Measurements from ENCODE around the gene NUCB2. TPM values are rescaled to one million over a fixed set of nuclear protein-coding genes. Genes with fewer than 3 reads are reported as not detected.

Gene NUCB2
- total and polyA plus RNA-seq, 2 of the 8 experiments (the other 6 are each of a cell fraction or from before 2014, with no cell fraction given) = 9.0 to 34.2 TPM

DNA sequence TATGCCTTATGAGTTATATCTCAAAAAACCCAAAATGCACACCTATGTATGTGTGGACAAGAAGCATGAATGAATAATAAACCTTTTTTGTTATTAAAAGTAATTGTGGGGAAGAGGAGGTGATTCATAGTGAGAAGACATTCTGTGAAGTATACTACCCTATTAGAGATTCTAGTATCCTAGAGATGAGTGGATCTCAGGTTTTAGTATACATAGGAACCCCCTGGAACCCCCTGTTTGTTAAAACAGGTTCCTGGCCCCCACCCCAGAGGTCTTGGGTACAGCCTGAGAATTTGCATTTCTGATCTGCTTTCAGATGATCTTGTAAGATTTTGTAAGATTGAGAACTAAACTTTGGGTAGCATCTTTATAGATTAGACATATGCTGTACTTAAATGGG, 17.5 kb downstream of the NUCB2 start:
- CTCF ChIA-PET (ENCODE audit: partially characterized antibody) = no interaction called here
- TF ChIP-seq CBX5 (IDR thresholded peaks at IDR 0.05; ENCODE audit: low read depth, low read length) (no peak), BRCA1 (IDR thresholded peaks at IDR 0.05; ENCODE audit: low read depth, low read length) (no peak), CHD2 (IDR thresholded peaks at IDR 0.05; ENCODE audit: low read length) (no peak), RFX5 (IDR thresholded peaks at IDR 0.05; ENCODE audit: borderline replicate concordance, low read depth, low read length) (no peak), MAX (IDR thresholded peaks at IDR 0.05) (no peak)

More for the DNA sequence above, 17.5 kb downstream of the NUCB2 start:
- Histone ChIP-seq H3K27ac (ENCODE audit: low read depth, low read length) (no peak overlapping the region), H3K4me3 (ENCODE audit: extremely low read depth in 1 of 4, insufficient read depth in 2 of 4, low read depth in 3 of 4, low read length in 4 of 4) (no peak overlapping the region), H2AK5ac (ENCODE audit: low read depth, low read length) (no peak overlapping the region), H3K36me3 (ENCODE audit: control insufficient read depth in 2 of 4, insufficient read depth in 4 of 4, low read length in 3 of 4) (no peaks in the 10 kb centered on the region; a peak in 1 of 8 replicates), H3K23me2 (ENCODE audit: low read depth, low read length) (no peaks in the 10 kb centered on the region), H4K20me1 (replicated peaks in 1 of 2; ENCODE audit: control insufficient read depth in 1 of 2, insufficient read depth in 2 of 2, low read length in 2 of 2) (no peaks in the 10 kb centered on the region), H3K56ac (replicated peaks; ENCODE audit: insufficient read length, low read depth, low read length) (no peak overlapping the region), H2BK20ac (ENCODE audit: low read length) (no peak overlapping the region), H3K14ac (ENCODE audit: insufficient read length) (no peak overlapping the region), H2BK12ac (ENCODE audit: low read depth, low read length) (no peak overlapping the region), H3K18ac (ENCODE audit: extremely low read depth, low read length) (no peak overlapping the region), H2AFZ (ENCODE audit: low read length) (no peak overlapping the region), H3K9me3 (ENCODE audit: insufficient read depth in 2 of 2, low read depth in 1 of 2, low read length in 1 of 2) (no peaks in the 10 kb centered on the region), H2BK5ac (ENCODE audit: low read depth, low read length) (no peak overlapping the region), H3K27me3 (replicated peaks in 1 of 4; ENCODE audit: control insufficient read depth in 3 of 4, extremely low read depth in 1 of 4, insufficient read depth in 3 of 4, low read length in 3 of 4) (no peaks in the 10 kb centered on the region), H3K4ac (replicated peaks; ENCODE audit: insufficient read length, low read depth, low read length) (no peak overlapping the region), H3K79me1 (ENCODE audit: low read depth, low read length) (no peaks in the 10 kb centered on the region), H4K91ac (replicated peaks; ENCODE audit: insufficient read length, low read length) (no peak overlapping the region), H3K79me2 (ENCODE audit: control insufficient read depth in 1 of 2, insufficient read depth in 2 of 2, low read length in 2 of 2) (no peaks in the 10 kb centered on the region), H4K8ac (ENCODE audit: extremely low read depth, insufficient read depth, low read length) (no peak overlapping the region), H3K23ac (ENCODE audit: insufficient read length) (no peak overlapping the region), H2BK120ac (replicated peaks; ENCODE audit: low read depth, low read length) (no peak overlapping the region), H3K4me2 (ENCODE audit: insufficient read depth in 1 of 2, low read depth in 2 of 2, low read length in 2 of 2) (no peak overlapping the region), H3K4me1 (replicated peaks in 1 of 4; ENCODE audit: control insufficient read depth in 3 of 4, insufficient read depth in 4 of 4, low read length in 3 of 4) (no peaks in the 10 kb centered on the region), H4K5ac (ENCODE audit: insufficient read length, low read depth, low read length) (no peak overlapping the region), H2BK15ac (ENCODE audit: low read length) (no peak overlapping the region), H3K9ac (replicated peaks in 1 of 4; ENCODE audit: extremely low read depth in 1 of 4, low read depth in 3 of 4, low read length in 3 of 4) (no peak overlapping the region)
- DNase-seq (ENCODE audit: low read depth in 1 of 2, low spot score in 2 of 2) = no peak
- POLR2A ChIA-PET (ENCODE audit: partially characterized antibody) = interaction anchor here (1.3 kb wide), 1 partner anchor 12 kb away, joined by 3 read pairs; no protein-coding TSS in a partner anchor
- no peak for FAIRE-seq

All from H1 (cell line).